ENCODE data around the gene CBY1.
A peak's percentile ranks its signal among the peaks of the same experiment; 100 is the strongest.

The CBY1 gene

GRCh38 chr22:38652859-38653258 lies 3.6 kb upstream of the CBY1 start:
- no peak for DNase-seq

GRCh38 chr22:38653741-38654140 lies 2.7 kb upstream of the CBY1 start:
- no peak for DNase-seq

- no peak for DNase-seq
These were observed 751 bp upstream of the CBY1 start for GRCh38 chr22:38655519-38656255.

GRCh38 chr22:38657045-38657909 lies 839 bp downstream of the CBY1 start:
- no peak for DNase-seq

- no peak for DNase-seq
These were observed 18.4 kb downstream of the CBY1 start for GRCh38 chr22:38674888-38675287.

GRCh38 chr22:38675833-38676232 lies 19.4 kb downstream of the CBY1 start:
- DNase-seq, result no peak

- peak; percentile 93 for DNase-seq
These were observed 25.3 kb downstream of the CBY1 start, which contains the start of gene TOMM22 for GRCh38 chr22:38681582-38682335. Gene TOMM22 (plus strand): TSS chr22:38681957. CDS start chr22:38681979, 22 bp downstream.

- DNase-seq, result no peak
These were observed 28.5 kb downstream of the CBY1 start for GRCh38 chr22:38684895-38685294.

GRCh38 chr22:38685761-38686160 lies 29.3 kb downstream of the CBY1 start:
- no peak for DNase-seq

GRCh38 chr22:38689651-38690050 lies 33.2 kb downstream of the CBY1 start:
- no peak for DNase-seq

- DNase-seq, result no peak
These were observed 37.6 kb downstream of the CBY1 start for GRCh38 chr22:38694049-38694448.

- no peak for DNase-seq
These were observed 38.5 kb downstream of the CBY1 start for GRCh38 chr22:38694940-38695339.

- no peak for DNase-seq
These were observed 40.4 kb downstream of the CBY1 start for GRCh38 chr22:38696606-38697424.

GRCh38 chr22:38697425-38698089 lies 41.1 kb downstream of the CBY1 start:
- no peak for DNase-seq

GRCh38 chr22:38698407-38699094 lies 42.1 kb downstream of the CBY1 start:
- no peak for DNase-seq

- DNase-seq, result no peak
These were observed 42.7 kb downstream of the CBY1 start for GRCh38 chr22:38699143-38699542.

- DNase-seq, result no peak
These were observed 43.3 kb downstream of the CBY1 start for GRCh38 chr22:38699784-38700183.

- DNase-seq, result no peak
These were observed 43.9 kb downstream of the CBY1 start for GRCh38 chr22:38700270-38700788.

GRCh38 chr22:38700789-38701628 lies 44.6 kb downstream of the CBY1 start, which contains the start of gene JOSD1:
Gene JOSD1 (minus strand): TSS chr22:38700943. CDS start chr22:38699987, 956 bp downstream.
- peak; percentile 95 for DNase-seq
